Adrenal gland (tissue), 12 donors: ENCODE measurements around the gene GALNT12. TPM values are rescaled to one million over a fixed set of nuclear protein-coding genes. Genes with fewer than 3 reads are reported as not detected.

Source experiments
- DNase-seq, 7 donors: peaks; one replicate each; pipeline ENCODE4 v3.0.0-alpha.2; 2019 to 2020
- H3K27ac ChIP-seq, 5 donors: fragments of 200-600 bp; sonication (generic) in 4 of 5; 1 replicate in 3 of 5; 2 replicates in 2 of 5; pipeline versions ENCODE4 v1.5.1 to v1.8.0; 2016 to 2020; ENCODE audit warnings: mild to moderate bottlenecking in 1 of 5
- H3K27me3 ChIP-seq: fragments of 200-600 bp; 2 replicates; pipeline ENCODE4 v1.8.0; 2021
- H3K36me3 ChIP-seq, 2 donors: fragments of 200-600 bp; replicated peaks in 1 of 2; 1 replicate in 1 of 2; 2 replicates in 1 of 2; pipeline versions ENCODE4 v1.5.1 to v1.8.0; 2018 to 2022
- H3K4me1 ChIP-seq, 2 donors: fragments of 200-600 bp; replicated peaks in 1 of 2; 1 replicate in 1 of 2; 2 replicates in 1 of 2; pipeline versions ENCODE4 v1.5.1 to v1.8.0; 2018 to 2021
- H3K4me3 ChIP-seq, 4 donors: fragments of 200-600 bp; sonication (generic) in 3 of 4; one replicate each; pipeline ENCODE4 v1.5.1; 2016 to 2018
- H3K9me3 ChIP-seq, 3 donors: fragments of 200-600 bp; sonication (generic) in 1 of 3; replicated peaks in 1 of 3; 1 replicate in 2 of 3; 2 replicates in 1 of 3; pipeline versions ENCODE4 v1.5.1 to v1.8.0; 2016 to 2021
- CTCF ChIP-seq, 6 experiments: fragments of 450-650 bp in 4 of 6; fragments of 200-600 bp in 2 of 6; sonication (generic) in 1 of 6; IDR thresholded peaks; 1 replicate in 5 of 6; 2 replicates in 1 of 6; pipeline versions ENCODE4 v1.5.1 to v1.8.0; 2016 to 2021; ENCODE audit warnings: antibody characterized with exemption in 6 of 6, mild to moderate bottlenecking in 2 of 6, moderate library complexity in 1 of 6
- POLR2A ChIP-seq, 2 donors: fragments of 450-650 bp; IDR thresholded peaks; one replicate each; pipeline ENCODE4 v1.6.1; 2017; ENCODE audit warnings: antibody characterized with exemption in 2 of 2, mild to moderate bottlenecking in 2 of 2, moderate library complexity in 1 of 2
- WGBS, 4 donors: extraction: QIAGEN DNeasy Blood & Tissue Kit in 2 of 4; methylation state at CpG; one replicate each; pipeline versions ENCODE4 v1.1.5 to v1.1.7; 2013 to 2017; 5-methylcytosine and 5-hydroxymethylcytosine counted together
- intact Hi-C, 2 donors: fragments of 100-400 bp; cut with DNase I; formaldehyde crosslinking; loops; one replicate each; pipeline versions ENCODE4 v1.14.1 to v1.15.0; 2022 to 2023
- polyA plus RNA-seq, 3 donors: library from polyadenylated mRNA; stranded (reverse); fragments of 200-250 nt in 2 of 3; fragments of 350-450 nt in 1 of 3; fragmentation: Illumina TruSeq in 1 of 3; extraction: RNeasy Lipid Tissue Mini Kit (QIAGEN cat#74804) in 1 of 3; gene quantifications; one replicate each; pipeline ENCODE4 v1.2.3, GENCODE V29; 2013 to 2014
- total RNA-seq, 9 donors: library from RNA; depleted of rRNA in 4 of 9; stranded (reverse); fragments of >200 nt in 4 of 9; fragments of 120-200 nt in 1 of 9; fragmentation: NEBNext Ultra II Directional in 1 of 9; extraction: Animal tissue kit (Norgen Biotek cat#: 25700) in 1 of 9; gene quantifications; one replicate each; pipeline versions ENCODE4 v1.1.0 to v1.2.4, GENCODE V29; 2013 to 2023
- donor health status: healthy with polysubstance abuse.
- donor health status: Bipolar disorder and iron deficiency.
- donor health status: DM: yes; HTN: yes; CAD: no.
- donor health status: DM: no; HTN: no; CAD: no.
- donor health status: DM: no; HTN: no; CAD: no.
- donor health status: DM: yes; HTN: yes; CAD: no.

The GALNT12 gene
- total and polyA plus RNA-seq, 12 donors, result 1.1 to 20.6 (median 4.2) TPM

GRCh38 chr9:98809311-98810101 lies 2.0 kb downstream of the GALNT12 start:
- no peak overlapping the region for H3K27ac ChIP-seq
- peak in 1 of 7 donors; percentile 6 for DNase-seq
- H3K4me3 ChIP-seq, result no peak overlapping the region
- TF ChIP-seq CTCF (IDR thresholded peaks at IDR 0.05) (no peak), POLR2A (IDR thresholded peaks at IDR 0.05) (no peak)
- H3K9me3 ChIP-seq, result no peaks in the 10 kb centered on the region
- H3K4me1 ChIP-seq, result peaks cover 8 to 29% of the 10 kb centered on the region in 2 donors
- 76 to 92% (median 81%) methylated on average over 9 of the region's 9 CpGs for WGBS, 4 donors
- H3K27me3 ChIP-seq, result no peaks in the 10 kb centered on the region
- no peaks in the 10 kb centered on the region for H3K36me3 ChIP-seq
- intact Hi-C loops, result no loop called here

- peaks cover 8 to 27% of the 10 kb centered on the region in 2 donors for H3K4me1 ChIP-seq
- 80 to 87% (median 84%) methylated on average over 3 of the region's 3 CpGs for WGBS, 4 donors
- intact Hi-C loops, result no loop called here
- no peaks in the 10 kb centered on the region for H3K36me3 ChIP-seq
- no peaks in the 10 kb centered on the region for H3K9me3 ChIP-seq
- TF ChIP-seq CTCF (IDR thresholded peaks at IDR 0.05) (no peak), POLR2A (IDR thresholded peaks at IDR 0.05) (no peak)
- H3K27ac ChIP-seq, result no peak overlapping the region
- DNase-seq, result peak in 1 of 7 donors; percentile 6
- no peaks in the 10 kb centered on the region for H3K27me3 ChIP-seq
- H3K4me3 ChIP-seq, result no peak overlapping the region
Measured at GRCh38 chr9:98810102-98810842, 2.8 kb downstream of the GALNT12 start.

GRCh38 chr9:98811051-98811650 lies 3.7 kb downstream of the GALNT12 start:
- DNase-seq, result peak in 1 of 7 donors; percentile 4
- TF ChIP-seq CTCF (IDR thresholded peaks at IDR 0.05), result no peak
- TF ChIP-seq POLR2A (IDR thresholded peaks at IDR 0.05), result no peak
- 73 to 86% (median 82%) methylated on average over 2 of the region's 2 CpGs for WGBS, 4 donors
- no peak overlapping the region for H3K4me3 ChIP-seq
- no peaks in the 10 kb centered on the region for H3K27me3 ChIP-seq
- no peaks in the 10 kb centered on the region for H3K36me3 ChIP-seq
- no peaks in the 10 kb centered on the region for H3K9me3 ChIP-seq
- peaks cover 3 to 19% of the 10 kb centered on the region in 2 donors for H3K4me1 ChIP-seq
- H3K27ac ChIP-seq, result no peak overlapping the region
- intact Hi-C loops, result no loop called here

GRCh38 chr9:98815391-98815951 lies 8.0 kb downstream of the GALNT12 start:
- DNase-seq, result no peak
- H3K4me1 ChIP-seq, result no peaks in the 10 kb centered on the region
- H3K9me3 ChIP-seq, result no peaks in the 10 kb centered on the region
- no peak overlapping the region for H3K4me3 ChIP-seq
- no peaks in the 10 kb centered on the region for H3K27me3 ChIP-seq
- no peaks in the 10 kb centered on the region for H3K36me3 ChIP-seq
- 89 to 92% (median 90%) methylated on average over 6 of the region's 6 CpGs for WGBS, 4 donors
- intact Hi-C loops, result no loop called here
- H3K27ac ChIP-seq, result no peak overlapping the region
- TF ChIP-seq CTCF (IDR thresholded peaks at IDR 0.05), result no peak
